Adrenal gland (tissue), 5 donors: ENCODE results near the gene COL23A1.

ENCODE experiments used
- POLR2A ChIP-seq, 2 donors: fragments of 450-650 bp; IDR thresholded peaks; one replicate each; pipeline ENCODE4 v1.6.1; 2017; ENCODE audit warnings: antibody characterized with exemption in 2 of 2, mild to moderate bottlenecking in 2 of 2, moderate library complexity in 1 of 2
- TF ChIP-seq, protein P1 (sequence below), 6 experiments: fragments of 450-650 bp in 4 of 6; fragments of 200-600 bp in 2 of 6; sonication (generic) in 1 of 6; IDR thresholded peaks; 1 replicate in 5 of 6; 2 replicates in 1 of 6; pipeline versions ENCODE4 v1.5.1 to v1.8.0; 2016 to 2021; ENCODE audit warnings: antibody characterized with exemption in 6 of 6, mild to moderate bottlenecking in 2 of 6, moderate library complexity in 1 of 6
- donor health status: DM: no; HTN: no; CAD: no.

DNA sequence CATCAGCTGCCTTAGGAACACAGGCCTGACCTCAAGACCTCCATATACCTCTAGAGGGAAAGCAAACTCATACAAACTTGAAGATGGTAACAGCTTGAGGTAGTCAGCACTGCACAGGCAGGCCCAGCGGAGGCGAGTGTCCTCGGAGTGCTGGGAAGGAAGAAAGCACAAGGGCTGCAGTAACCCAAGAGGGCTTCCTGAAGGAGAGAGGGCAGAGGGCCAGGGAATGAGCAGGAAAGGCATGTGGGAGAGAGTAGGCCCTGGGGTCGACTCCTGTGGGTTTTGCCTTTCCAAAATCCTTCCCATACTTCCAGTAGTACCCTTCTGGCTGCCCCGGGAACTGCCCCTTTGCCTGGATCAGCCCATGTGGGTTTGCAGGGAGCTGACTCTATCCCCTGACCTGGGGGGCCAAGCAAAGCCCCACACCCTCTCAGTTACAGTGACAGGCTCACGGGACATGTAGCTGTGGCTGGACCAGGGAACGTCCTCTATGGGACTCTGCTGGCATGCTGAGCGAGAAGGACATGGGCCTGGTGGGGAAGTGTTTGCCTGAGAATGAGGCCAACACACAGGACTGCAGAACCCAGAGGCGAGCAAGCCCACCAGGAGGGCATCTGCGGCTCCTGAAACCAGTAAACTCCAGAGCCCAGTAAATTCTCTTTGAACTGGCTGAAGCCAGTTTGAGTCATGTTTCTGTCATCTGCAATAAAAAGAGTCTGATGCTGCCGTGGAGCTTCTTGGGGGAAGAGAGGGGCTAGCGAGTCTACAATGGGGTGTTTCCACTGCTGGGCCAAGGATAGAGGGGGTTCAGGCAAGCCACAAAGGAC, 64.1 kb downstream of the COL23A1 start:
- TF ChIP-seq, protein P1, sequence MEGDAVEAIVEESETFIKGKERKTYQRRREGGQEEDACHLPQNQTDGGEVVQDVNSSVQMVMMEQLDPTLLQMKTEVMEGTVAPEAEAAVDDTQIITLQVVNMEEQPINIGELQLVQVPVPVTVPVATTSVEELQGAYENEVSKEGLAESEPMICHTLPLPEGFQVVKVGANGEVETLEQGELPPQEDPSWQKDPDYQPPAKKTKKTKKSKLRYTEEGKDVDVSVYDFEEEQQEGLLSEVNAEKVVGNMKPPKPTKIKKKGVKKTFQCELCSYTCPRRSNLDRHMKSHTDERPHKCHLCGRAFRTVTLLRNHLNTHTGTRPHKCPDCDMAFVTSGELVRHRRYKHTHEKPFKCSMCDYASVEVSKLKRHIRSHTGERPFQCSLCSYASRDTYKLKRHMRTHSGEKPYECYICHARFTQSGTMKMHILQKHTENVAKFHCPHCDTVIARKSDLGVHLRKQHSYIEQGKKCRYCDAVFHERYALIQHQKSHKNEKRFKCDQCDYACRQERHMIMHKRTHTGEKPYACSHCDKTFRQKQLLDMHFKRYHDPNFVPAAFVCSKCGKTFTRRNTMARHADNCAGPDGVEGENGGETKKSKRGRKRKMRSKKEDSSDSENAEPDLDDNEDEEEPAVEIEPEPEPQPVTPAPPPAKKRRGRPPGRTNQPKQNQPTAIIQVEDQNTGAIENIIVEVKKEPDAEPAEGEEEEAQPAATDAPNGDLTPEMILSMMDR (IDR thresholded peaks at IDR 0.05), result no peak
- no peak for TF ChIP-seq POLR2A (IDR thresholded peaks at IDR 0.05)
